ENCODE measurements around the gene CD274.

The CD274 gene

GRCh38 chr9:5500441-5501235 lies 50.3 kb downstream of the CD274 start:
- no peak for DNase-seq

DNA sequence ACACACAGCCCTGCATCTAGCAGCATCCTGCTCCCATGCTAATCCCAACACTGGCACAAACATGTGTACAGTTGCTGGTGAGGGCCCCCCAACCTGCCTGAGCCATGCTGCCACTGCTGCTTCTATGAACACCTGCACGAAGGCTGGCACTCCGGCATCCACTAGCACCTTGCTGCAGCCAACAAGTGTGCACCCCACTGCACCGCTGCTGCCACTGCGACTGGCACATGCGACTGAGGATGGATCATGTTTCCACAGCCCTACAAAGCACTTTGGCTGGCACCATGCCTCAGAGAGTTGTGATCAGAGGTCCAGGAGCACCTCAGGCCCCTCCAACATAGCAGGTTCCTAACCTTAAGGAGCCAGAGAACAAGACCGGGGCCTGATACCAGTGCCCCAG lies 52.2 kb downstream of the CD274 start:
- no peak for DNase-seq

GRCh38 chr9:5509573-5509972 lies 59.2 kb downstream of the CD274 start:
- no peak for DNase-seq

GRCh38 chr9:5510360-5510931 lies 60.1 kb downstream of the CD274 start, which contains the start of gene PDCD1LG2:
Gene PDCD1LG2 (plus strand): TSS chr9:5510531. CDS start chr9:5522547, 12,016 bp downstream.
- no peak for DNase-seq

DNA sequence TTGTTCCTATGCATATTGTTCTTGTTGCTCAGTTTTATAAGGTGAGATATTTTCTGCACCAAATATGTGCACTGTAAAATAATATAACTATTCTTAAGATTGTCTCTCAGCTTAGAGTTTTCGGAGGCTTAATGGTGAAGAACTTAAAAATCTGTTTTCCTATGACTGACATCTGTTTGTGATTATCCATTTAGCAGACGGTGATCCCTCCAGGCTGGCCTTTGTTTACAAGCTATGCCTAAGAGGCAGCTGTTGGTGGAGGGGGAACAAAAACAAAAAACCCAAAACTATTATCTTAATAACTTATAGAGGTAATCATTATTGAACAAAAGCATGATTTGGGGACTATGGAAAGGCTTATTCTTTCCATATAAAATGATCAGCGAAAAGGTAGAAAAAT lies 60.6 kb downstream of the CD274 start:
- DNase-seq, result no peak

DNA sequence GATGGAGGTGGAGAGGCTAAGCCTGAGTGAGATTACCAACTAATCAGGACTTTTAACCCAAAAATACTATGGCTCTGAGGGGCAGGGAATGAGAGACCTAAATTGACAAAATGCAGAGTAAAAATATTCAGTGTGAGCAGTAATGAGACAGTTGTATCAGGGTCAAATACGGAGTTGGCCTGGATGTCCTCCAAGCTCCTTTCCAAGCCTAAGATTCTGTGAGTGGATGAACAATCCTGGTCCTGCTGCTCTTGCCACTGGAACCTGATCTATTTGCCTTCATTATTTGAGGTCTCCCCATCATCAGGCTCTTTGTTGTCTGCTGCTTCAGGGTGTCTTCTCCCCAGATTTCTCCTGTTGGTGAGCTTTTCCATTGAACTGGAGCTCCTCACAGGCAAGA lies 61.1 kb downstream of the CD274 start:
- no peak for DNase-seq

GRCh38 chr9:5511935-5512580 lies 61.7 kb downstream of the CD274 start:
- no peak for DNase-seq

DNA sequence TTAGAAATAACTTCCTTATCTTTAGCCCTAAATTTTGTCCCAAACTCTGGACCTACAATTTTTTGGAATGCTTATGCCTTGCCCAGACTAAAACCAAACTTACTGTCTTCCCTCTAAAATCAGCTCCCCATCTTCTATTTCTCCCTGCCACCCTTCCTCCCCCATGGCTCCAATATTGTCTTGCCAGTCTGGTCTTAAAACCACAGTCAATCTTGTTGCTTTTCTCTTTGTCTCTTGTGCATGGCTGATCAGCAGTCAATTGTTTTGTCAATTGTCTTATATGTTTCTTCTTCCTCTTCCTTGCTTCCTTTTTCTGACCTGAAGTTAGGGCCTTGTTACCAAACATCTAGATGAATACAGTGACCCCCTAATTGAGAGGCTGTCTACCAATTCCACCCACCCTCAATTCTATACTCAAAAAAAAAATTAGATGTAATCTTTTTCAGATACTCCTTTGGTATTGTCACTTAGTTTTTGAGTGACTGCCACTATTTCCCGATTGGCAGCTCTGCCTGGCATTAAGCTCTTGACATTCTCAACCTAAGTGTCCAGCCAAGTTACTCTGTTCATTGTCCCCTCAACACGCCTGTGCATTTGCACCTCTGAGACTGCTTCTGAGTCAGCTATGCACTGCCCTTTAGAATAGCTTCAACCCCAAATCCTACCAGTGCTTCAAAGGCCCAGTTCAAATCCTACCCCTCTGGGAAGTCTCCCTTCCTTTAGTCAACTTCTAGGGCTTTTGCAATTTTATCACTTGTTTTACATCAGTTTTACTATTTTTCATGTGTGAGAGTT lies 62.5 kb downstream of the CD274 start:
- no peak for DNase-seq

- DNase-seq, result no peak
Measured at GRCh38 chr9:5513966-5514616, 63.7 kb downstream of the CD274 start.

GRCh38 chr9:5514617-5515260 lies 64.4 kb downstream of the CD274 start:
- DNase-seq, result no peak

DNA sequence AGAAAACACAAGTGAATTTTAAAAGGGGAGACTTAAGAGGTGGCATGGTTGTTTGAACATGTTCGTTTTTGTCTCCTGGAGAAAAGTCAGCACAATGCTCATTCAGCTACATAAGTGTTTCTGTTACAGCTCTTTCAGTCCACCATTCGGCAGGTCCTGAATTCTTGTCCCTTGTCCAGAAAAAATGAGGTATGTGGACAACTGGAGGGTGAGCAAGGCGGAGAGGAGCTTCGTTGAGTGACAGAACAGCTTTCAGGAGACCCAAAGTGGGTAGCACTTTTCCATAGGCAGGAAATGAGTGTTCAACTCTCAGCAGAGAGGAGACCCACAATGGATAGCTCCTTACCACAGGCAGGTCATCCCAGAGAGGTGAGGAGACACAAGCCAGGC lies 64.9 kb downstream of the CD274 start:
- DNase-seq, result no peak

DNA sequence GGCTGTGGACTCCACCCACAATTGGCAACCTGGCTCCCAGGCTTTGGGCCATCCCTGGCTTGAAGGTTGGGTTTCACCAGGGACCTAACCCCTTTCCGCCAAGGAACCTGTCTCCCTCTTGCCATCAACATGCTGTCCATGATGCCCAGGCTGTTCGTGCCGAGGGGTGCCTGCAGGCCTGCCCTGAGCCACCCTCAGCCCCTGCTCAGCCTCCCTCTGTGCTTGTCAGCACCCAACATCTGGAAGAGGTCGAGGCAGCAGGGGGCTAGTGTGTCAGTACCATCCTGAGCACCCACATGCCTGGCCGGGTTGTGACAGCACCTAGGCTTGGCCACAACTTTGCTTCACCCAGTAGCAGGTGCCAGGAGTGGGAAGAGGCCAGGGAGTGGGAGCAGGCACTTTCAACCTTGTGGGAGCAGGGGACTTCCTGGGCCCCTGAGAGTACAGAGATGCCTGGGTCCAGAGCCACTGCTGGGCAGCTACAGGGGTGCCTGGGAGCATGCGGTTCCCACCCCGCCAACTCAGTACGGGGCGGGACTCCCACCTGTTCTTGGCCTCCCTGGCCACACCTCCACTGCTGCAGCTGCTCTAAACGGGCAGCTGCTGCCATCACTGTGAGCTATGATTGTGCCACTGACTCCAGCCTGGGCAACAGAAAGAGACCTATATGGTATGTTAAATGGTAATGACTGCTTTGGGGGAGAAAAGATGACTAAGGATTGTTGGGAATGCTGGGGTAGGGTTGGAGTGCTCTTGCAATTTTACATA lies 66.3 kb downstream of the CD274 start:
- no peak for DNase-seq

DNA sequence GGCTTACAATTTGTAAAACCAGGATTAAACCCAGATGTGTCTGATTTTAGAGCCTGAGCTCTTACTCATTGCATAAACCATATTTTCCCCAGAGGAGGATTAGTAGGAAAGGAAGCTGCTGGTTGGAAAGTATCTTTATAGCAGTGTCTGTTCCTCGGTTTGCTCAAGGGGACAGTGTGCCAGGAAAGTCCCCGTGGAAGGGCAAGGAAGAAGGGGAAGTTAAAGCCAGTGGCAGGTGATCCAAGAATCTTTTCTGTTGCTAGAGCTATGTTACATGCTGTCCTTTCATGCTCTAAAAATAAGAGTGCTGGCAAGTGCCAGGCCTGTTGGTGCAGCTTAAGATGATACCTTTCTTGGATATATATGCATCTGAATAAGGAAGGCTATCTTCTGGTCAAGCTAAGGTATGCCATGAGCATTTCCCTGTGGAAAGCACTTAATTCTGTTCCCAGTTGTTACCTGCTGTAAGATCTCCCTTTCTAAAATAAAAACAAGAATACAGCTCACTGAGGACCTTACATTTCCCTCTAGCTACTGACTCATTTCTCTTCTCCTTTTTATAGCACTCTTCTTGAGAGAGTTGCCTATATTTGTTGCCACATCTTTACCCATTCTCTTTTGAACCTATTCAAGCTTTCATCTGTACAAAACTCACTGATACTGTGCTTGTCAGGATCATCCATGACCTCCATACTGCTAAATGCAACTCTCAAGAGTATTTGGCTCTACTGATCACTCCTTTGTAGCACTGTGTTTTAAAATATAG lies 68.0 kb downstream of the CD274 start:
- DNase-seq, result no peak

DNA sequence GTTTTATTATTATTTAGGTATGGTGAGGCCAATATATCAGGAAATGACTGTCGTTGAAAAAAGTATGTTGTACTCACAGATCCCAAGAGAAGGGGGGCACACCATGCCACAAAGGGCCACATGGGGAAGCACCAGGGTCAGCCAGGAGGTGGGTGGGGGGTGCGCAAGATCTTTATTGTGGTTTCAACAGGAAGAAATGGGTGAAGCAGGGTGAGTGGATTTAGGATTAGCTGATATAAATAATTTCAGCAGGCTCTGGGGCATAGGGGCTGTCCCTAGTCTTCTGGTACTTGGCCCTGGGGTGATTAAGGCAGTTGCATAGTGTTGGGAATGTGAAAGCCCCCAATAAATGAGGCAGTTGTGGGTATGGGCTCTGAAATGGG lies 68.6 kb downstream of the CD274 start:
- DNase-seq, result no peak
